Endothelial cell of umbilical vein (primary cell): ENCODE measurements around the gene CASP12. TPM values are rescaled to one million over a fixed set of nuclear protein-coding genes. Genes with fewer than 3 reads are reported as not detected.

Experiments
- BruUV-seq: library from RNA; stranded (reverse); fragments of 400-500 nt; replicated peaks from 2 replicates; lab custom pipeline; 2021; lab: Mats Ljungman, UMichigan
- CTCF ChIA-PET: fragments of 300-600, 350-600 bp; sonication (Branson Sonifier 250); formaldehyde crosslinking; loops from one replicate; lab custom pipeline; 2021; ENCODE audit warnings: antibody characterized with exemption, inconsistent platforms; lab: Charles Lee
- POLR2A ChIA-PET: fragments of 300-600, 350-600 bp; sonication (Branson Sonifier 250); formaldehyde crosslinking; loops from one replicate; lab custom pipeline; 2021; ENCODE audit warnings: antibody characterized with exemption, inconsistent platforms; lab: Charles Lee
- DNase-seq: peaks from one replicate; pipeline ENCODE4 v3.0.0-alpha.2; 2011; ENCODE audit warnings: low read depth, low spot score
- FAIRE-seq: peaks from 2 replicates; lab custom pipeline; 2011; peaks lifted over from hg19 to GRCh38; lab: Jason Lieb, UNC
- H2AFZ ChIP-seq: 2 replicates; pipeline ENCODE4 v1.6.0; 2012; ENCODE audit warnings: low read depth, low read length, control low read depth, inconsistent platforms
- H3K27ac ChIP-seq: 2 replicates; pipeline ENCODE4 v1.5.1; 2011; ENCODE audit warnings: low read depth, mild to moderate bottlenecking, control low read depth, low read length, moderate library complexity; ENCODE audit not compliant: insufficient read depth
- H3K27me3 ChIP-seq, 2 experiments: 2 replicates each; pipeline versions ENCODE4 v1.6.0 to v1.6.1; 2011; ENCODE audit warnings: low read length in 2 of 2, mixed read lengths in 1 of 2; ENCODE audit not compliant: control insufficient read depth in 2 of 2, insufficient read depth in 2 of 2
- H3K36me3 ChIP-seq, 2 experiments: 2 replicates in 1 of 2; 3 replicates in 1 of 2; pipeline ENCODE4 v1.5.1; 2011; ENCODE audit warnings: low read length in 2 of 2, mild to moderate bottlenecking in 1 of 2, moderate library complexity in 1 of 2; ENCODE audit not compliant: control insufficient read depth in 2 of 2, insufficient read depth in 2 of 2; ENCODE audit errors: extremely low read depth in 1 of 2
- H3K4me1 ChIP-seq: 3 replicates; pipeline ENCODE4 v1.5.1; 2011; ENCODE audit warnings: mild to moderate bottlenecking, low read length; ENCODE audit not compliant: control insufficient read depth, insufficient read depth; ENCODE audit errors: extremely low read depth
- H3K4me2 ChIP-seq: 2 replicates; pipeline ENCODE4 v1.6.1; 2011; ENCODE audit warnings: low read length, control low read depth, mixed read lengths; ENCODE audit not compliant: insufficient read depth
- H3K4me3 ChIP-seq, 3 experiments: fragments of 200-600 bp in 1 of 3; sonication (generic), shearing (Covaris generic) in 1 of 3; replicated peaks in 1 of 3; 2 replicates each; pipeline ENCODE4 v1.5.1; 2011 to 2016; ENCODE audit warnings: control low read depth in 3 of 3, low read length in 3 of 3, mild to moderate bottlenecking in 2 of 3, inconsistent platforms in 1 of 3, low read depth in 1 of 3, moderate library complexity in 1 of 3; ENCODE audit not compliant: insufficient read depth in 1 of 3
- H3K79me2 ChIP-seq: 2 replicates; pipeline ENCODE4 v1.6.0; 2012; ENCODE audit warnings: low read length, inconsistent platforms; ENCODE audit not compliant: control insufficient read depth, insufficient read depth
- H3K9ac ChIP-seq: replicated peaks from 2 replicates; pipeline ENCODE3; 2011; ENCODE audit warnings: low read length, control low read depth; ENCODE audit not compliant: insufficient read depth; ENCODE audit errors: extremely low read depth
- H3K9me1 ChIP-seq: replicated peaks from 3 replicates; pipeline ENCODE4 v1.6.0; 2011; ENCODE audit warnings: mild to moderate bottlenecking, low read length; ENCODE audit not compliant: control insufficient read depth, insufficient read depth; ENCODE audit errors: extremely low read depth
- H3K9me3 ChIP-seq: replicated peaks from 2 replicates; pipeline ENCODE4 v1.5.1; 2012; ENCODE audit warnings: low read length, inconsistent platforms; ENCODE audit not compliant: control insufficient read depth, insufficient read depth
- H4K20me1 ChIP-seq: replicated peaks from 2 replicates; pipeline ENCODE3; 2011; ENCODE audit warnings: mild to moderate bottlenecking, low read length; ENCODE audit not compliant: control insufficient read depth, insufficient read depth; ENCODE audit errors: extremely low read depth
- EZH2 ChIP-seq: IDR thresholded peaks from 2 replicates; pipeline ENCODE4 v1.6.1; 2012; ENCODE audit warnings: borderline replicate concordance, low read depth, mild to moderate bottlenecking, moderate library complexity, low read length, inconsistent platforms; ENCODE audit not compliant: severe bottlenecking
- FOS ChIP-seq: IDR thresholded peaks from 2 replicates; pipeline ENCODE4 v1.6.1; 2011; ENCODE audit warnings: mild to moderate bottlenecking, low read length, moderate library complexity, borderline replicate concordance; ENCODE audit not compliant: insufficient read depth
- GATA2 ChIP-seq: IDR thresholded peaks from 2 replicates; pipeline ENCODE4 v1.7.0; 2011; ENCODE audit warnings: low read depth, mild to moderate bottlenecking, moderate library complexity, mixed read lengths, low read length; ENCODE audit not compliant: insufficient read length, insufficient read depth
- JUN ChIP-seq: IDR thresholded peaks from 2 replicates; pipeline ENCODE4 v1.6.1; 2011; ENCODE audit warnings: borderline replicate concordance, low read depth; ENCODE audit not compliant: insufficient read length, insufficient read depth
- MYC ChIP-seq: IDR thresholded peaks from one replicate; pipeline ENCODE4 v1.6.1; 2011; ENCODE audit warnings: mild to moderate bottlenecking, low read depth, low read length
- POLR2A ChIP-seq: IDR thresholded peaks from 2 replicates; pipeline ENCODE4 v1.6.1; 2012; ENCODE audit warnings: low read depth, mild to moderate bottlenecking, control low read depth, low read length
- POLR2AphosphoS5 ChIP-seq: IDR thresholded peaks from 2 replicates; pipeline ENCODE4 v1.6.1; 2012; ENCODE audit warnings: low read depth, mild to moderate bottlenecking, control low read depth, low read length, moderate library complexity; ENCODE audit not compliant: insufficient read depth
- dilution Hi-C: fragments of 300-500 bp; cut with MboI; formaldehyde crosslinking; loops from one replicate; pipeline ENCODE4 v1.15.0; 2019; ENCODE audit warnings: low sequenced_read_pairs; ENCODE audit not compliant: extremely low pct_ligation_motif_present
- intact Hi-C: fragments of 100-400 bp; cut with micrococcal nuclease; formaldehyde crosslinking; loops from one replicate; pipeline ENCODE4 v1.10.0; 2022
- polyA plus RNA-seq, 4 experiments: library from polyadenylated mRNA; depleted of rRNA in 3 of 4; stranded (reverse) in 3 of 4; unstranded in 1 of 4; fragments of >200 nt; gene quantifications; 2 replicates each; pipeline versions ENCODE4 v1.2.1 to v1.2.3, GENCODE V29; 2011 to 2012; ENCODE audit warnings: missing spikeins in 1 of 4
- total RNA-seq: library from RNA; stranded (reverse); gene quantifications from 2 replicates; pipeline ENCODE4 v1.2.3, GENCODE V29; 2021
- TF ChIP-seq, protein P1 (sequence below), 2 donors: IDR thresholded peaks; 1 replicate in 1 of 2; 2 replicates in 1 of 2; pipeline ENCODE4 v1.5.1; 2011; ENCODE audit warnings: low read length in 2 of 2, mild to moderate bottlenecking in 2 of 2, moderate library complexity in 2 of 2, control low read depth in 1 of 2, inconsistent platforms in 1 of 2, low read depth in 1 of 2; ENCODE audit not compliant: insufficient read depth in 1 of 2; ENCODE audit errors: extremely low read depth in 1 of 2
- TF ChIP-seq, protein P2 (sequence below): IDR thresholded peaks from 2 replicates; pipeline ENCODE4 v1.6.1; 2011; ENCODE audit not compliant: insufficient read depth, insufficient read length

CASP12 gene
- total and polyA plus RNA-seq, 2 donors (not counting 3 experiments of a cell fraction or from before 2014, with no cell fraction given), result 1.4 to 3.9 TPM

DNA sequence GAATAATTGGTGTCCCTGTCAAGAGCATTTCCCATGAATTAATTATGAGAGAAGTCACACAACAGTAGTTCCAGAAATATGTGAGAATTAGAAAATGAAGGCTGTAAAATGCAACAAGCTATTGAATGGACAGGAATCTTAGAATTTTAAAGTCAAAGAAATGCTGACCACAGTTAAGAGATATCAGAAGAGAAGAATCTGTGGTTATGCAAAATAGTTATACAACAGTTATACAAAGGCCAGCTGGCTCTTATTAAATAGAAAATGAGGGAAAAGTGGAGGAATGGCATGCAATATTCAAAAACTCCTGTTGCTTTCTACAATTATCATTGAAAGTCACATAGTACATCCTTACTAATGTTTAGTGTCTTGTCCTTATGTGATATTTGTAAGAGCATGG is 27.4 kb downstream of the CASP12 start:
- Histone ChIP-seq H4K20me1 (no peaks in the 10 kb centered on the region), H3K4me1 (no peaks in the 10 kb centered on the region), H3K4me2 (no peak overlapping the region), H3K9ac (no peak overlapping the region), H3K9me1 (no peaks in the 10 kb centered on the region), H2AFZ (no peak overlapping the region), H3K36me3 (no peaks in the 10 kb centered on the region), H3K27ac (no peak overlapping the region), H3K4me3 (no peak overlapping the region), H3K79me2 (no peaks in the 10 kb centered on the region), H3K9me3 (no peaks in the 10 kb centered on the region), H3K27me3 (no peaks in the 10 kb centered on the region)
- CTCF ChIA-PET, result interaction anchor here (1.1 kb wide), 1 partner anchor 9 kb away, joined by 5 read pairs; no protein-coding TSS in a partner anchor
- no peak for DNase-seq
- TF ChIP-seq GATA2, result no peak
- TF ChIP-seq MYC, result no peak
- TF ChIP-seq POLR2AphosphoS5, result no peak
- no peak for TF ChIP-seq POLR2A
- TF ChIP-seq JUN, result no peak
- TF ChIP-seq, protein P1, sequence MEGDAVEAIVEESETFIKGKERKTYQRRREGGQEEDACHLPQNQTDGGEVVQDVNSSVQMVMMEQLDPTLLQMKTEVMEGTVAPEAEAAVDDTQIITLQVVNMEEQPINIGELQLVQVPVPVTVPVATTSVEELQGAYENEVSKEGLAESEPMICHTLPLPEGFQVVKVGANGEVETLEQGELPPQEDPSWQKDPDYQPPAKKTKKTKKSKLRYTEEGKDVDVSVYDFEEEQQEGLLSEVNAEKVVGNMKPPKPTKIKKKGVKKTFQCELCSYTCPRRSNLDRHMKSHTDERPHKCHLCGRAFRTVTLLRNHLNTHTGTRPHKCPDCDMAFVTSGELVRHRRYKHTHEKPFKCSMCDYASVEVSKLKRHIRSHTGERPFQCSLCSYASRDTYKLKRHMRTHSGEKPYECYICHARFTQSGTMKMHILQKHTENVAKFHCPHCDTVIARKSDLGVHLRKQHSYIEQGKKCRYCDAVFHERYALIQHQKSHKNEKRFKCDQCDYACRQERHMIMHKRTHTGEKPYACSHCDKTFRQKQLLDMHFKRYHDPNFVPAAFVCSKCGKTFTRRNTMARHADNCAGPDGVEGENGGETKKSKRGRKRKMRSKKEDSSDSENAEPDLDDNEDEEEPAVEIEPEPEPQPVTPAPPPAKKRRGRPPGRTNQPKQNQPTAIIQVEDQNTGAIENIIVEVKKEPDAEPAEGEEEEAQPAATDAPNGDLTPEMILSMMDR (IDR thresholded peaks at IDR 0.05; ENCODE audit: extremely low read depth in 1 of 2, insufficient read depth in 1 of 2, low read depth in 1 of 2, low read length in 2 of 2), result no peak
- dilution Hi-C loops, result no loop called here
- no TSS peak for BruUV-seq
- no peak for FAIRE-seq
- POLR2A ChIA-PET, result no interaction called here
- intact Hi-C loops, result no loop called here

DNA sequence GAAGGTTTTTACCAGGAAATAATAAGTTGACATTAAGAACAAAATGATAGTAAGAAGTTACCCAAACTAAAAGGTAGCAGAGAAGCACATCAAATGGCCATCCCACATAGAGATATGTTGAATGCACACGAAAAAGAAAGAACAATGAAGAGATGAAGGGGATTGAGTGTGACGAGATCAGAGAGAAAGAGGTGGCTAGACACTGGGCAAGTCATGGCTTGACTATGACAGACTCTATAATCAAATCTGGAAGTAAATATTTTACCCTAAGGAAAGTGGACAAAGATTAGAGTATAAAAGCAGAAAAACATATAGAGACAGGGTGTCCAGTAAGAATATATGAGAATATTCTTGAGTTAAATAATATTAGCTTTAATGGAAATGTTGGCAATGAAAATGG is 31.4 kb downstream of the CASP12 start:
- ChIA-PET CTCF (interaction anchor here (0.6 kb wide), 2 partner anchors 13 to 162 kb away, joined by 3 read pairs; no protein-coding TSS in a partner anchor), POLR2A (no interaction called here)
- no peak for FAIRE-seq
- no peaks in the 10 kb centered on the region for H4K20me1 ChIP-seq
- no peaks in the 10 kb centered on the region for H3K36me3 ChIP-seq
- DNase-seq, result no peak
- H3K9ac ChIP-seq, result no peak overlapping the region
- intact Hi-C loops, result no loop called here
- no peaks in the 10 kb centered on the region for H3K9me1 ChIP-seq
- TF ChIP-seq FOS (no peak), JUN (no peak), GATA2 (no peak), MYC (no peak), POLR2AphosphoS5 (no peak), EZH2 (no peak), POLR2A (no peak)
- TF ChIP-seq, protein P1 (IDR thresholded peaks at IDR 0.05; ENCODE audit: extremely low read depth in 1 of 2, insufficient read depth in 1 of 2, low read depth in 1 of 2, low read length in 2 of 2), result no peak
- TF ChIP-seq, protein P2, sequence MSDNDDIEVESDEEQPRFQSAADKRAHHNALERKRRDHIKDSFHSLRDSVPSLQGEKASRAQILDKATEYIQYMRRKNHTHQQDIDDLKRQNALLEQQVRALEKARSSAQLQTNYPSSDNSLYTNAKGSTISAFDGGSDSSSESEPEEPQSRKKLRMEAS, result no peak
- H3K4me1 ChIP-seq, result no peaks in the 10 kb centered on the region
- dilution Hi-C loops, result no loop called here
- no peaks in the 10 kb centered on the region for H3K79me2 ChIP-seq
- no peaks in the 10 kb centered on the region for H3K27me3 ChIP-seq
- H3K9me3 ChIP-seq, result no peaks in the 10 kb centered on the region
- H3K27ac ChIP-seq, result no peak overlapping the region
- no peak overlapping the region for H3K4me2 ChIP-seq
- H3K4me3 ChIP-seq, result no peak overlapping the region
- BruUV-seq, result no TSS peak
- no peak overlapping the region for H2AFZ ChIP-seq
